Panc1 (cell line): ENCODE measurements around the gene CNTN4.

Experiments used
- POLR2AphosphoS5 ChIP-seq: IDR thresholded peaks from 2 replicates; pipeline ENCODE4 v1.6.1; 2012; ENCODE audit warnings: mild to moderate bottlenecking, low read depth, low read length, moderate library complexity
- TCF7L2 ChIP-seq: IDR thresholded peaks from 2 replicates; pipeline ENCODE4 v1.6.1; 2011; ENCODE audit warnings: mild to moderate bottlenecking, low read depth, low read length, inconsistent platforms
- TF ChIP-seq, protein P1 (sequence below), 2 experiments: IDR thresholded peaks; 2 replicates each; pipeline ENCODE4 v1.6.1; 2011 to 2012; ENCODE audit warnings: low read depth in 2 of 2, control low read depth in 1 of 2, low read length in 1 of 2, mild to moderate bottlenecking in 1 of 2, moderate library complexity in 1 of 2; ENCODE audit not compliant: insufficient read depth in 1 of 2
- TF ChIP-seq, protein P2 (sequence below): fragments of 450-650 bp; IDR thresholded peaks from 2 replicates; pipeline ENCODE4 v1.5.1; 2017; ENCODE audit warnings: mild to moderate bottlenecking

DNA sequence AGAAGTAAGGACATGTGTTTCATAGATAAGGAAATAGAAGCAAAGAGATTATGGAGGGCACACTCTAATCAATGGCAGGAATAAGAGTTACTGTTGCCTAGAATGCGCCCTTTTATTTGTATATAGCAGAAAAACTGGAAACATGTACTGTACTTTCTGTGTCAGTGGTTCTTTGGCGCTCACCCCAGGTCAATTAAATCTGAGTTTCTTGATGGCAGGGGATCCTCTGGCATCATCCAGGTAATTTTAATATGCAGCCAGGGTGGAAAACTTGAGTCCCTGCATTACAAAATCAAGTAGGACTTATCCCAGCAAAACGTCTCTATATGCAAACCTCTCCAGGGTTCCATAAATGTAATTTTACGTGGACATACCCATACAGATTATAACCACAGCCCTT is 727.4 kb downstream of the CNTN4 start:
- no peak for TF ChIP-seq POLR2AphosphoS5
- TF ChIP-seq, protein P1, sequence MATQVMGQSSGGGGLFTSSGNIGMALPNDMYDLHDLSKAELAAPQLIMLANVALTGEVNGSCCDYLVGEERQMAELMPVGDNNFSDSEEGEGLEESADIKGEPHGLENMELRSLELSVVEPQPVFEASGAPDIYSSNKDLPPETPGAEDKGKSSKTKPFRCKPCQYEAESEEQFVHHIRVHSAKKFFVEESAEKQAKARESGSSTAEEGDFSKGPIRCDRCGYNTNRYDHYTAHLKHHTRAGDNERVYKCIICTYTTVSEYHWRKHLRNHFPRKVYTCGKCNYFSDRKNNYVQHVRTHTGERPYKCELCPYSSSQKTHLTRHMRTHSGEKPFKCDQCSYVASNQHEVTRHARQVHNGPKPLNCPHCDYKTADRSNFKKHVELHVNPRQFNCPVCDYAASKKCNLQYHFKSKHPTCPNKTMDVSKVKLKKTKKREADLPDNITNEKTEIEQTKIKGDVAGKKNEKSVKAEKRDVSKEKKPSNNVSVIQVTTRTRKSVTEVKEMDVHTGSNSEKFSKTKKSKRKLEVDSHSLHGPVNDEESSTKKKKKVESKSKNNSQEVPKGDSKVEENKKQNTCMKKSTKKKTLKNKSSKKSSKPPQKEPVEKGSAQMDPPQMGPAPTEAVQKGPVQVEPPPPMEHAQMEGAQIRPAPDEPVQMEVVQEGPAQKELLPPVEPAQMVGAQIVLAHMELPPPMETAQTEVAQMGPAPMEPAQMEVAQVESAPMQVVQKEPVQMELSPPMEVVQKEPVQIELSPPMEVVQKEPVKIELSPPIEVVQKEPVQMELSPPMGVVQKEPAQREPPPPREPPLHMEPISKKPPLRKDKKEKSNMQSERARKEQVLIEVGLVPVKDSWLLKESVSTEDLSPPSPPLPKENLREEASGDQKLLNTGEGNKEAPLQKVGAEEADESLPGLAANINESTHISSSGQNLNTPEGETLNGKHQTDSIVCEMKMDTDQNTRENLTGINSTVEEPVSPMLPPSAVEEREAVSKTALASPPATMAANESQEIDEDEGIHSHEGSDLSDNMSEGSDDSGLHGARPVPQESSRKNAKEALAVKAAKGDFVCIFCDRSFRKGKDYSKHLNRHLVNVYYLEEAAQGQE (IDR thresholded peaks at IDR 0.05; ENCODE audit: insufficient read depth in 1 of 2, low read depth in 2 of 2, low read length in 1 of 2): no peak
- TF ChIP-seq, protein P2, sequence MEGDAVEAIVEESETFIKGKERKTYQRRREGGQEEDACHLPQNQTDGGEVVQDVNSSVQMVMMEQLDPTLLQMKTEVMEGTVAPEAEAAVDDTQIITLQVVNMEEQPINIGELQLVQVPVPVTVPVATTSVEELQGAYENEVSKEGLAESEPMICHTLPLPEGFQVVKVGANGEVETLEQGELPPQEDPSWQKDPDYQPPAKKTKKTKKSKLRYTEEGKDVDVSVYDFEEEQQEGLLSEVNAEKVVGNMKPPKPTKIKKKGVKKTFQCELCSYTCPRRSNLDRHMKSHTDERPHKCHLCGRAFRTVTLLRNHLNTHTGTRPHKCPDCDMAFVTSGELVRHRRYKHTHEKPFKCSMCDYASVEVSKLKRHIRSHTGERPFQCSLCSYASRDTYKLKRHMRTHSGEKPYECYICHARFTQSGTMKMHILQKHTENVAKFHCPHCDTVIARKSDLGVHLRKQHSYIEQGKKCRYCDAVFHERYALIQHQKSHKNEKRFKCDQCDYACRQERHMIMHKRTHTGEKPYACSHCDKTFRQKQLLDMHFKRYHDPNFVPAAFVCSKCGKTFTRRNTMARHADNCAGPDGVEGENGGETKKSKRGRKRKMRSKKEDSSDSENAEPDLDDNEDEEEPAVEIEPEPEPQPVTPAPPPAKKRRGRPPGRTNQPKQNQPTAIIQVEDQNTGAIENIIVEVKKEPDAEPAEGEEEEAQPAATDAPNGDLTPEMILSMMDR: no peak
- TF ChIP-seq TCF7L2: no peak
